Dermis blood vessel endothelial cell (primary cell): ENCODE measurements around the gene SLC12A4. TPM values are rescaled to one million over a fixed set of nuclear protein-coding genes. Genes with fewer than 3 reads are reported as not detected.

Source experiments
- total RNA-seq: library from RNA; depleted of rRNA; stranded (reverse); fragments of >200 nt; gene quantifications from 2 replicates; pipeline ENCODE4 v1.2.3, GENCODE V29; 2014

SLC12A4 gene
- total RNA-seq, 1 donor from 2014 or later: 68.9 TPM

Other genes starting within 250 kb of the SLC12A4 start
- gene GFOD2, start 249.3 kb downstream of the SLC12A4 start, total RNA-seq: 69.8 and 88.1 TPM in 2 replicates
- 8.2 and 13.5 TPM in 2 replicates for gene RANBP10, start 162.1 kb downstream of the SLC12A4 start, total RNA-seq
- 0.47 and 0.85 TPM in 2 replicates for gene TSNAXIP1, start 161.7 kb downstream of the SLC12A4 start, total RNA-seq
- 62.3 and 64.0 TPM in 2 replicates for gene THAP11, start 126.3 kb downstream of the SLC12A4 start, total RNA-seq
- 176 and 260 TPM in 2 replicates for gene NUTF2, start 121.7 kb downstream of the SLC12A4 start, total RNA-seq
- gene CENPT, start 120.9 kb downstream of the SLC12A4 start, total RNA-seq: 21.7 and 30.0 TPM in 2 replicates
- 58.2 and 85.1 TPM in 2 replicates for gene EDC4, start 95.6 kb downstream of the SLC12A4 start, total RNA-seq
- gene NRN1L, start 83.8 kb downstream of the SLC12A4 start, total RNA-seq: 0.14 and 0.51 TPM in 2 replicates
- 24.7 and 30.8 TPM in 2 replicates for gene PSKH1, start 75.4 kb downstream of the SLC12A4 start, total RNA-seq
- gene CTRL, start 36.8 kb downstream of the SLC12A4 start, total RNA-seq: 0.17 and 0.88 TPM in 2 replicates
- gene PSMB10, start 31.8 kb downstream of the SLC12A4 start, total RNA-seq: 46.8 and 95.8 TPM in 2 replicates
- gene LCAT, start 24.5 kb downstream of the SLC12A4 start, total RNA-seq: 3.3 and 6.5 TPM in 2 replicates
- not detected in 2 replicates for gene DPEP3, start 11.9 kb upstream of the SLC12A4 start, total RNA-seq
- 2.9 and 3.7 TPM in 2 replicates for gene DPEP2, start 30.8 kb upstream of the SLC12A4 start, total RNA-seq
- gene DPEP2NB, start 47.3 kb upstream of the SLC12A4 start, total RNA-seq: not detected in 2 replicates
- gene DDX28, start 54.6 kb upstream of the SLC12A4 start, total RNA-seq: 15.1 and 19.5 TPM in 2 replicates
- 26.4 and 34.9 TPM in 2 replicates for gene DUS2, start 54.6 kb upstream of the SLC12A4 start, total RNA-seq
- 14.1 and 31.6 TPM in 2 replicates for gene NFATC3, start 116.7 kb upstream of the SLC12A4 start, total RNA-seq